ENCODE results near the gene SLC25A15. TPM values are rescaled to one million over a fixed set of nuclear protein-coding genes. Genes with fewer than 3 reads are reported as not detected.
"Not testable (repeated sequence)": the region's sequence is repeated elsewhere in the genome, so short reads cannot be mapped to it uniquely, and the experiment has no call there.

SLC25A15 gene
- total and polyA plus RNA-seq, 2 donors (not counting 1 experiment from before 2014, with no cell fraction given): 6.8 to 9.6 TPM

GRCh38 chr13:40819797-40820315, 30.4 kb downstream of the SLC25A15 start:
- H3K27ac ChIP-seq (ENCODE audit: insufficient read depth, low read length): no peak overlapping the region
- H3K4me3 ChIP-seq (replicated peaks in 1 of 4; ENCODE audit: control extremely low read depth in 1 of 4, insufficient read depth in 1 of 4, low read depth in 3 of 4, low read length in 4 of 4): no peak overlapping the region

GRCh38 chr13:40839725-40840124, 50.3 kb downstream of the SLC25A15 start:
- H2AFZ ChIP-seq (ENCODE audit: low read length); DNase-seq (ENCODE audit: low read depth in 2 of 2); H3K9ac ChIP-seq (ENCODE audit: insufficient read depth, low read length); H3K4me3 ChIP-seq (replicated peaks in 1 of 4; ENCODE audit: control extremely low read depth in 1 of 4, insufficient read depth in 1 of 4, low read depth in 3 of 4, low read length in 4 of 4); H3K79me2 ChIP-seq (ENCODE audit: control insufficient read depth, insufficient read depth, low read length); H3K27me3 ChIP-seq (ENCODE audit: control insufficient read depth, insufficient read depth, low read length); H3K4me1 ChIP-seq (ENCODE audit: control insufficient read depth, extremely low read depth, insufficient read depth, low read length); H3K9me3 ChIP-seq (ENCODE audit: control insufficient read depth, insufficient read depth, low read depth, low read length); H3K36me3 ChIP-seq (ENCODE audit: control insufficient read depth, insufficient read depth, low read length); H4K20me1 ChIP-seq (ENCODE audit: control insufficient read depth, extremely low read depth, insufficient read depth, low read length); H3K27ac ChIP-seq (ENCODE audit: insufficient read depth, low read length); H3K4me2 ChIP-seq (ENCODE audit: extremely low read depth, insufficient read depth, low read length): not testable (repeated sequence)

More at GRCh38 chr13:40819797-40820315, 30.4 kb downstream of the SLC25A15 start:
- no peaks in the 10 kb centered on the region for H3K9me3 ChIP-seq (ENCODE audit: control insufficient read depth, insufficient read depth, low read depth, low read length)
- H3K9ac ChIP-seq (ENCODE audit: insufficient read depth, low read length): no peak overlapping the region
- H3K27me3 ChIP-seq (ENCODE audit: control insufficient read depth, insufficient read depth, low read length): no peaks in the 10 kb centered on the region
- H2AFZ ChIP-seq (ENCODE audit: low read length): no peak overlapping the region
- H3K4me2 ChIP-seq (ENCODE audit: extremely low read depth, insufficient read depth, low read length): no peak overlapping the region
- H3K36me3 ChIP-seq (ENCODE audit: control insufficient read depth, insufficient read depth, low read length): no peaks in the 10 kb centered on the region
- no peaks in the 10 kb centered on the region for H4K20me1 ChIP-seq (ENCODE audit: control insufficient read depth, extremely low read depth, insufficient read depth, low read length)
- H3K79me2 ChIP-seq (ENCODE audit: control insufficient read depth, insufficient read depth, low read length): no peaks in the 10 kb centered on the region
- no peaks in the 10 kb centered on the region for H3K4me1 ChIP-seq (ENCODE audit: control insufficient read depth, extremely low read depth, insufficient read depth, low read length)
- no peak for TF ChIP-seq CTCF (conservative IDR thresholded peaks at IDR 0.05 in 1 of 2, IDR thresholded peaks at IDR 0.05 in 1 of 2; ENCODE audit: low read depth in 1 of 2, low read length in 2 of 2)
- no peak for TF ChIP-seq EZH2 (IDR thresholded peaks at IDR 0.05; ENCODE audit: low read length, missing control alignments)
- no peak for DNase-seq (ENCODE audit: low read depth in 2 of 2)

- not testable (repeated sequence) for H3K27me3 ChIP-seq (ENCODE audit: control insufficient read depth, insufficient read depth, low read length); H3K4me1 ChIP-seq (ENCODE audit: control insufficient read depth, extremely low read depth, insufficient read depth, low read length)
Measured at GRCh38 chr13:40840955-40841354, 51.5 kb downstream of the SLC25A15 start.

More at GRCh38 chr13:40840955-40841354, 51.5 kb downstream of the SLC25A15 start:
- H3K4me3 ChIP-seq (replicated peaks in 1 of 4; ENCODE audit: control extremely low read depth in 1 of 4, insufficient read depth in 1 of 4, low read depth in 3 of 4, low read length in 4 of 4); H3K4me2 ChIP-seq (ENCODE audit: extremely low read depth, insufficient read depth, low read length); H3K9ac ChIP-seq (ENCODE audit: insufficient read depth, low read length); DNase-seq (ENCODE audit: low read depth in 2 of 2); H3K79me2 ChIP-seq (ENCODE audit: control insufficient read depth, insufficient read depth, low read length); H4K20me1 ChIP-seq (ENCODE audit: control insufficient read depth, extremely low read depth, insufficient read depth, low read length); H2AFZ ChIP-seq (ENCODE audit: low read length); H3K36me3 ChIP-seq (ENCODE audit: control insufficient read depth, insufficient read depth, low read length); H3K27ac ChIP-seq (ENCODE audit: insufficient read depth, low read length); H3K9me3 ChIP-seq (ENCODE audit: control insufficient read depth, insufficient read depth, low read depth, low read length): not testable (repeated sequence)

Other genes starting within 250 kb of the SLC25A15 start
- 2.5 and 2.8 TPM in 2 replicates for gene FOXO1, start 123.0 kb upstream of the SLC25A15 start, total RNA-seq
- gene FOXO1, start 123.0 kb upstream of the SLC25A15 start, polyA plus RNA-seq: 1.4 and 1.9 TPM in 2 replicates
- gene MRPS31, start 18.4 kb upstream of the SLC25A15 start, total RNA-seq: 14.2 and 14.9 TPM in 2 replicates
- gene MRPS31, start 18.4 kb upstream of the SLC25A15 start, polyA plus RNA-seq: 16.0 and 21.8 TPM in 2 replicates
- 34.7 and 38.5 TPM in 2 replicates for gene ELF1, start 229.7 kb downstream of the SLC25A15 start, total RNA-seq
- gene ELF1, start 229.7 kb downstream of the SLC25A15 start, polyA plus RNA-seq: 31.5 and 41.0 TPM in 2 replicates

Measured in fibroblast of lung (primary cell).